HCT116 (cell line): ENCODE data around the gene TCP11L2. TPM values are rescaled to one million over a fixed set of nuclear protein-coding genes. Genes with fewer than 3 reads are reported as not detected.

Experiments
- ATAC-seq: fragments of 200-7000 bp; cut with Tn5 transposase; 2 replicates; pipeline ENCODE4 v1.9.1; 2020; ENCODE audit warnings: mild to moderate bottlenecking, moderate library complexity
- BruUV-seq: library from RNA; stranded (reverse); fragments of 400-500 nt; replicated peaks from 2 replicates; lab custom pipeline; 2021; lab: Mats Ljungman, UMichigan
- CTCF ChIA-PET: fragments of 300-600 bp; sonication (Branson Sonifier 250); formaldehyde crosslinking; loops from one replicate; lab custom pipeline; 2021; ENCODE audit warnings: antibody characterized with exemption; lab: Charles Lee
- POLR2A ChIA-PET: fragments of 300-600, 350-600 bp; sonication (Branson Sonifier 250); formaldehyde crosslinking; loops from one replicate; lab custom pipeline; 2021; ENCODE audit warnings: antibody characterized with exemption; lab: Charles Lee
- RAD21 ChIA-PET, 2 experiments: fragments of 300-600 bp; sonication (Branson Sonifier 250); formaldehyde crosslinking; loops; one replicate each; lab custom pipeline; 2023; ENCODE audit warnings: low total read pairs in 2 of 2; ENCODE audit not compliant: uncharacterized antibody in 2 of 2, unreplicated experiment in 2 of 2, low non-redundant PET in 1 of 2; lab: Charles Lee
- DNase-seq: peaks from one replicate; pipeline ENCODE4 v3.0.0-alpha.2; 2010; ENCODE audit warnings: low read depth, low spot score
- H2AFZ ChIP-seq: fragments of 200-600 bp; shearing (Covaris generic), sonication (generic); 2 replicates; pipeline ENCODE4 v1.6.1; 2017; ENCODE audit warnings: low read depth, mixed run types, mixed read lengths, antibody characterized with exemption, low read length; ENCODE audit not compliant: poor library complexity, severe bottlenecking
- H3K27ac ChIP-seq: 2 replicates; pipeline ENCODE4 v1.5.1; 2012; ENCODE audit warnings: low read depth, low read length
- H3K27me3 ChIP-seq: fragments of 200-600 bp; sonication (generic); 2 replicates; pipeline ENCODE4 v1.6.1; 2016; ENCODE audit warnings: mixed run types, low read length, mixed read lengths; ENCODE audit not compliant: insufficient read depth
- H3K36me3 ChIP-seq, 2 experiments: fragments of 200-500 bp in 1 of 2; fragments of 200-600 bp in 1 of 2; sonication (Bioruptor generic) in 1 of 2; sonication (generic) in 1 of 2; 2 replicates each; pipeline versions ENCODE4 v1.5.1 to v1.6.1; 2014 to 2016; ENCODE audit warnings: low read length in 2 of 2, inconsistent platforms in 1 of 2, mixed read lengths in 1 of 2, mixed run types in 1 of 2; ENCODE audit not compliant: insufficient read depth in 2 of 2, control insufficient read depth in 1 of 2
- H3K4me1 ChIP-seq, 2 experiments: fragments of 200-600 bp in 1 of 2; sonication (generic) in 1 of 2; 2 replicates each; pipeline versions ENCODE4 v1.5.1 to v1.6.1; 2012 to 2017; ENCODE audit warnings: low read length in 2 of 2, inconsistent platforms in 1 of 2, mild to moderate bottlenecking in 1 of 2, mixed read lengths in 1 of 2, mixed run types in 1 of 2, moderate library complexity in 1 of 2; ENCODE audit not compliant: insufficient read depth in 2 of 2, control insufficient read depth in 1 of 2
- H3K4me2 ChIP-seq: fragments of 200-600 bp; sonication (generic); 2 replicates; pipeline ENCODE4 v1.6.1; 2017; ENCODE audit warnings: mixed run types, low read length, mixed read lengths
- H3K4me3 ChIP-seq, 2 experiments: fragments of 200-600 bp in 1 of 2; sonication (generic) in 1 of 2; replicated peaks in 1 of 2; 2 replicates each; pipeline ENCODE4 v1.5.1; 2011 to 2016; ENCODE audit warnings: low read length in 2 of 2, control low read depth in 1 of 2, low read depth in 1 of 2, mild to moderate bottlenecking in 1 of 2, mixed read lengths in 1 of 2, mixed run types in 1 of 2
- H3K79me2 ChIP-seq: fragments of 200-600 bp; sonication (generic); 2 replicates; pipeline ENCODE4 v1.6.1; 2017; ENCODE audit warnings: mild to moderate bottlenecking, mixed run types, low read length, moderate library complexity, mixed read lengths; ENCODE audit not compliant: insufficient read depth
- H3K9ac ChIP-seq: fragments of 200-600 bp; sonication (generic); 2 replicates; pipeline ENCODE4 v1.6.1; 2016; ENCODE audit warnings: low read length, mixed read lengths
- H3K9me2 ChIP-seq: fragments of 200-600 bp; sonication (generic), shearing (Covaris generic); 2 replicates; pipeline ENCODE4 v1.6.1; 2017; ENCODE audit warnings: mixed run types, mild to moderate bottlenecking, moderate library complexity; ENCODE audit not compliant: insufficient read depth
- H3K9me3 ChIP-seq, 2 experiments: fragments of 200-500 bp in 1 of 2; fragments of 200-600 bp in 1 of 2; sonication (Bioruptor generic) in 1 of 2; sonication (generic) in 1 of 2; 2 replicates each; pipeline ENCODE4 v1.6.1; 2014 to 2017; ENCODE audit warnings: low read length in 2 of 2, mixed read lengths in 2 of 2, inconsistent platforms in 1 of 2, low read depth in 1 of 2, mild to moderate bottlenecking in 1 of 2, mixed run types in 1 of 2, moderate library complexity in 1 of 2; ENCODE audit not compliant: control insufficient read depth in 1 of 2, insufficient read depth in 1 of 2
- H4K20me1 ChIP-seq: fragments of 200-600 bp; sonication (generic), shearing (Covaris generic); 2 replicates; pipeline ENCODE4 v1.6.1; 2017; ENCODE audit warnings: mixed run types, mild to moderate bottlenecking, moderate library complexity; ENCODE audit not compliant: insufficient read depth
- CBX3 ChIP-seq: IDR thresholded peaks from 2 replicates; pipeline ENCODE4 v1.6.1; 2012; ENCODE audit warnings: low read depth
- CEBPB ChIP-seq: IDR thresholded peaks from 2 replicates; pipeline ENCODE4 v1.6.1; 2012; ENCODE audit warnings: low read depth
- EZH2 ChIP-seq: fragments of 200-600 bp; sonication (generic); IDR thresholded peaks from 2 replicates; pipeline ENCODE4 v1.6.1; 2017; ENCODE audit warnings: antibody characterized with exemption, mixed run types
- EZH2phosphoT487 ChIP-seq: fragments of 200-600 bp; IDR thresholded peaks from 2 replicates; pipeline ENCODE4 v1.6.1; 2018; ENCODE audit warnings: antibody characterized with exemption, borderline replicate concordance
- JUND ChIP-seq: IDR thresholded peaks from 2 replicates; pipeline ENCODE4 v1.6.1; 2012
- POLR2A ChIP-seq: IDR thresholded peaks from 2 replicates; pipeline ENCODE4 v1.7.0; 2011; ENCODE audit warnings: borderline replicate concordance; ENCODE audit not compliant: insufficient read depth, insufficient read length; ENCODE audit errors: extremely low read depth
- POLR2AphosphoS5 ChIP-seq: IDR thresholded peaks from 2 replicates; pipeline ENCODE4 v1.6.1; 2011; ENCODE audit warnings: mild to moderate bottlenecking, low read depth, low read length, moderate library complexity
- SRF ChIP-seq: IDR thresholded peaks from 2 replicates; pipeline ENCODE4 v1.6.1; 2012; ENCODE audit warnings: low read depth
- TCF7L2 ChIP-seq: IDR thresholded peaks from 2 replicates; pipeline ENCODE4 v1.7.0; 2011; ENCODE audit warnings: borderline replicate concordance, inconsistent platforms; ENCODE audit not compliant: insufficient read depth, insufficient read length; ENCODE audit errors: extremely low read depth
- ZNF274 ChIP-seq: fragments of 200-500 bp; sonication (Bioruptor generic); IDR thresholded peaks from 2 replicates; pipeline ENCODE4 v1.6.1; 2014; ENCODE audit warnings: mild to moderate bottlenecking, low read depth, low read length, inconsistent platforms
- intact Hi-C: fragments of 100-400 bp; cut with micrococcal nuclease; formaldehyde crosslinking; loops from 2 replicates; pipeline ENCODE4 v1.10.0; 2022
- total RNA-seq: library from RNA; stranded (reverse); gene quantifications from one replicate; pipeline ENCODE4 v1.2.1, GENCODE V29; 2021; ENCODE audit not compliant: unreplicated experiment
- TF ChIP-seq, protein P1 (sequence below): IDR thresholded peaks from 2 replicates; pipeline ENCODE4 v1.6.1; 2011; ENCODE audit warnings: mild to moderate bottlenecking, low read length, moderate library complexity; ENCODE audit not compliant: insufficient replicate concordance; ENCODE audit errors: extremely low read depth
- TF ChIP-seq, protein P2 (sequence below): IDR thresholded peaks from 2 replicates; pipeline ENCODE4 v1.6.1; 2012; ENCODE audit warnings: low read depth

TCP11L2 gene
- total RNA-seq, 1 experiment from 2014 or later, result 14.4 TPM

DNA sequence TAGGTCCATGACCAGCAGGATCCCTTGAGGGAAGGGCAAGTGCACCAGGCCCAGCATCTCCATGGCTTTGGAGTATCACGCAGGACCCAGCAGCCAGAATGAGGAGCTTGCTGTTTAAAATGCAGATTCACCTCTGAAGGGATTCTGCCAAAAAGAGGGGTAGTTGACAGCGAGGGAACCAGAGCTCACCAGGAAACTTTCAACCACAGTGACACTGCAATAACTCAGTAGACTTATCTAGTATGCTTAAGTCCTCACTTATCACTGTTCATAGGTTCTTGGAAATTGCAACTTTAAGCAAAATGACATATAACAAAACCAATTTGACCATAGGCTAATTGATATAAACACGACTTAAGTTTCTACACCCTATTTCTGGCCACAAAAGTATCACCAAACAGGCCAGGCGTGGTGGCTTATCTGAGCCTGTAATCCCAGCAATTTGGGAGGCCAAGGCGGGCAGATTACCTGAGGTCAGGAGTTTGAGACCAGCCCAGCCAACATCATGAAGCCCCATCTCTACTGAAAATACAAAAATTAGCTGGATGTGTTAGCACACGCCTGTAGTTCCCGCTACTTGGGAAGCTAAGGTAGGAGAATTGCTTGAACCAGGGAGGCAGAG, 33.3 kb upstream of the TCP11L2 start:
- RAD21 ChIA-PET, result no interaction called here
- intact Hi-C loops, result loop anchor here (1.0 kb wide), 1 partner anchor 18 kb away; no protein-coding TSS in a partner anchor
- no peak for ATAC-seq
- CTCF ChIA-PET, result no interaction called here
- Histone ChIP-seq H3K9me3 (no peaks in the 10 kb centered on the region), H2AFZ (no peak overlapping the region), H4K20me1 (no peaks in the 10 kb centered on the region), H3K79me2 (no peaks in the 10 kb centered on the region), H3K4me2 (no peak overlapping the region), H3K27me3 (no peaks in the 10 kb centered on the region), H3K4me1 (no peaks in the 10 kb centered on the region), H3K27ac (no peak overlapping the region), H3K9me2 (no peaks in the 10 kb centered on the region), H3K36me3 (no peaks in the 10 kb centered on the region), H3K9ac (no peak overlapping the region), H3K4me3 (no peak overlapping the region)
- DNase-seq, result no peak
- no TSS peak for BruUV-seq
- TF ChIP-seq SRF, result no peak
- TF ChIP-seq JUND, result no peak
- no peak for TF ChIP-seq CBX3
- no peak for TF ChIP-seq CEBPB
- no peak for TF ChIP-seq POLR2A
- TF ChIP-seq, protein P1, sequence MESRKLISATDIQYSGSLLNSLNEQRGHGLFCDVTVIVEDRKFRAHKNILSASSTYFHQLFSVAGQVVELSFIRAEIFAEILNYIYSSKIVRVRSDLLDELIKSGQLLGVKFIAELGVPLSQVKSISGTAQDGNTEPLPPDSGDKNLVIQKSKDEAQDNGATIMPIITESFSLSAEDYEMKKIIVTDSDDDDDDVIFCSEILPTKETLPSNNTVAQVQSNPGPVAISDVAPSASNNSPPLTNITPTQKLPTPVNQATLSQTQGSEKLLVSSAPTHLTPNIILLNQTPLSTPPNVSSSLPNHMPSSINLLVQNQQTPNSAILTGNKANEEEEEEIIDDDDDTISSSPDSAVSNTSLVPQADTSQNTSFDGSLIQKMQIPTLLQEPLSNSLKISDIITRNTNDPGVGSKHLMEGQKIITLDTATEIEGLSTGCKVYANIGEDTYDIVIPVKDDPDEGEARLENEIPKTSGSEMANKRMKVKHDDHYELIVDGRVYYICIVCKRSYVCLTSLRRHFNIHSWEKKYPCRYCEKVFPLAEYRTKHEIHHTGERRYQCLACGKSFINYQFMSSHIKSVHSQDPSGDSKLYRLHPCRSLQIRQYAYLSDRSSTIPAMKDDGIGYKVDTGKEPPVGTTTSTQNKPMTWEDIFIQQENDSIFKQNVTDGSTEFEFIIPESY, result no peak
- no peak for TF ChIP-seq POLR2AphosphoS5
- TF ChIP-seq EZH2, result no peak
- no peak for TF ChIP-seq ZNF274
- TF ChIP-seq TCF7L2, result no peak
- TF ChIP-seq, protein P2, sequence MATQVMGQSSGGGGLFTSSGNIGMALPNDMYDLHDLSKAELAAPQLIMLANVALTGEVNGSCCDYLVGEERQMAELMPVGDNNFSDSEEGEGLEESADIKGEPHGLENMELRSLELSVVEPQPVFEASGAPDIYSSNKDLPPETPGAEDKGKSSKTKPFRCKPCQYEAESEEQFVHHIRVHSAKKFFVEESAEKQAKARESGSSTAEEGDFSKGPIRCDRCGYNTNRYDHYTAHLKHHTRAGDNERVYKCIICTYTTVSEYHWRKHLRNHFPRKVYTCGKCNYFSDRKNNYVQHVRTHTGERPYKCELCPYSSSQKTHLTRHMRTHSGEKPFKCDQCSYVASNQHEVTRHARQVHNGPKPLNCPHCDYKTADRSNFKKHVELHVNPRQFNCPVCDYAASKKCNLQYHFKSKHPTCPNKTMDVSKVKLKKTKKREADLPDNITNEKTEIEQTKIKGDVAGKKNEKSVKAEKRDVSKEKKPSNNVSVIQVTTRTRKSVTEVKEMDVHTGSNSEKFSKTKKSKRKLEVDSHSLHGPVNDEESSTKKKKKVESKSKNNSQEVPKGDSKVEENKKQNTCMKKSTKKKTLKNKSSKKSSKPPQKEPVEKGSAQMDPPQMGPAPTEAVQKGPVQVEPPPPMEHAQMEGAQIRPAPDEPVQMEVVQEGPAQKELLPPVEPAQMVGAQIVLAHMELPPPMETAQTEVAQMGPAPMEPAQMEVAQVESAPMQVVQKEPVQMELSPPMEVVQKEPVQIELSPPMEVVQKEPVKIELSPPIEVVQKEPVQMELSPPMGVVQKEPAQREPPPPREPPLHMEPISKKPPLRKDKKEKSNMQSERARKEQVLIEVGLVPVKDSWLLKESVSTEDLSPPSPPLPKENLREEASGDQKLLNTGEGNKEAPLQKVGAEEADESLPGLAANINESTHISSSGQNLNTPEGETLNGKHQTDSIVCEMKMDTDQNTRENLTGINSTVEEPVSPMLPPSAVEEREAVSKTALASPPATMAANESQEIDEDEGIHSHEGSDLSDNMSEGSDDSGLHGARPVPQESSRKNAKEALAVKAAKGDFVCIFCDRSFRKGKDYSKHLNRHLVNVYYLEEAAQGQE, result no peak
- no peak for TF ChIP-seq EZH2phosphoT487
- POLR2A ChIA-PET, result interaction anchor here (0.7 kb wide), 1 partner anchor 20 kb away, joined by 3 read pairs; no protein-coding TSS in a partner anchor
